NCI-H2107 treated with DMSO at 0.1 percent for 48 hours (cell line): ENCODE results near the gene SESN2.
A peak's percentile ranks its signal among the peaks of the same experiment; 100 is the strongest.

Source experiments
- DNase-seq: peaks from one replicate; lab custom pipeline; 2025; ENCODE audit not compliant: unreplicated experiment; lab: John Stamatoyannopoulos, UW

Gene SESN2, protein sequence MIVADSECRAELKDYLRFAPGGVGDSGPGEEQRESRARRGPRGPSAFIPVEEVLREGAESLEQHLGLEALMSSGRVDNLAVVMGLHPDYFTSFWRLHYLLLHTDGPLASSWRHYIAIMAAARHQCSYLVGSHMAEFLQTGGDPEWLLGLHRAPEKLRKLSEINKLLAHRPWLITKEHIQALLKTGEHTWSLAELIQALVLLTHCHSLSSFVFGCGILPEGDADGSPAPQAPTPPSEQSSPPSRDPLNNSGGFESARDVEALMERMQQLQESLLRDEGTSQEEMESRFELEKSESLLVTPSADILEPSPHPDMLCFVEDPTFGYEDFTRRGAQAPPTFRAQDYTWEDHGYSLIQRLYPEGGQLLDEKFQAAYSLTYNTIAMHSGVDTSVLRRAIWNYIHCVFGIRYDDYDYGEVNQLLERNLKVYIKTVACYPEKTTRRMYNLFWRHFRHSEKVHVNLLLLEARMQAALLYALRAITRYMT

DNA sequence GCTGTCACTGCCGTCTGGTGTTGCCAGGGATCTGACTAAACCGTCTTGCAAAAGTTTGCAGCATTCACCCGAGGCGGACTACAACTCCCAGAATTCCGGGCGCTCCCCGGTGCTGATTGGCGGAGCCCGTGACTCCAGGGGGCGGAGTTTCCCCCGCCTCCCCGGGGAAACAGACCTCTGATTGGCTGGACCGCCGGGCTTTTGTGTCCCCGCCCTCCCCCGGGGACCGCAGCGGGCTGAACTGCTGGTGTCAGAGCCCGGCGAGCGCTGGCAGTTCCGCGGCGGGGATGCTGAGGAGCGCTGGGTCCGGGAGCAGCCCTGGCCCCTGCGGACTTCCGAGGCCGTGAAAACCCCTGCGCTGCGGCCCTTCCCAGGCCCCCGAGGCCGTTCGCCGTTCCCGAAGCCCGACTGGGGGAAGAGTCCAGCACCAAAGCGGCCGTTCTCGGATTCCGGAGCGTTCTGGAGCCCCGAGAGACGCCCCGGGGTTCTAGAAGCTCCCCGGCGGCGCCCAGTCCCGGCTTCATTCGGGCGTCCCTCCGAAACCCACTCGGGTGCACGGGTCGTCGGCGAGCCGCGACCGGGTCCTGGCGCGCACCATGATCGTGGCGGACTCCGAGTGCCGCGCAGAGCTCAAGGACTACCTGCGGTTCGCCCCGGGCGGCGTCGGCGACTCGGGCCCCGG, at the start of gene SESN2:
TSS of gene SESN2 (plus strand) at position 267 of the 682 bp plus-strand sequence. CDS start at position 597, 330 bp downstream.
- peak; percentile 96 for DNase-seq

DNA sequence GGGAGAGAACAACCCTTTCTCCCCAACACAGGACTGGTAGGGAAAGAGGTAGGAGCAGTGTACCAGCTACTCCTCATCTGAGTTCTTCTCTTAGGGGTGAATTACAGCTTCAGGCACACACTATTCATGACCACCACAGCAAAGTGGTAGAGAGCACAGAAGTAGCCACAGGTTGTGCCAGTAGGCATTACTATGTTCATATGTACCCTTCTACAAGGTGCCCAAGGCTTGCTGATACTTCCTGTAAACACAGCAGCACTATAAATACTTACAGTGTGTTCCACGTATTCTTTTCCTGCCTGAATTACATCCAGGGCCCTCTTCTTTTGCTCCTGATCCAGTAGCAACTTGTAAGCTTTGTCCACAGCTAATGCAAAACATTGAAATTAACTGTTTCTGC, 49.6 kb upstream of the SESN2 start:
- no peak for DNase-seq

DNA sequence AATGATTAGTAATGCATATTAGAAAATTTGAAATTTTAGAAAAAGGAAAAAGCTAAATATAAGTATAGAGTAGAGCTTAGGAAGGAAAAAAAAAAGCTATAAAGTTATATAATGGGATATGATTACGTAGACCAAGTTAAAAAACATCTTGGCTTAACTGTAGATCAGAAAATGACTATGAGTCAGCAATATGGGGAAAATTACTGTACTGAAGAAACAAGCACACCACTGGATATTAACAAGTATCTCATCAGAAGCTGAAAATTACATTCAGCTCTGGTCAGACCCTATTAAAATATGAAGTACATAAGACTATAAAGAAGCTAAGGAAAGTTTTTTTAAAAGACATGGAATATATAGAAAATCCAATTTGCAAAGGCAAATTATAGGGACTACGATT, 46.0 kb upstream of the SESN2 start:
- no peak for DNase-seq

DNA sequence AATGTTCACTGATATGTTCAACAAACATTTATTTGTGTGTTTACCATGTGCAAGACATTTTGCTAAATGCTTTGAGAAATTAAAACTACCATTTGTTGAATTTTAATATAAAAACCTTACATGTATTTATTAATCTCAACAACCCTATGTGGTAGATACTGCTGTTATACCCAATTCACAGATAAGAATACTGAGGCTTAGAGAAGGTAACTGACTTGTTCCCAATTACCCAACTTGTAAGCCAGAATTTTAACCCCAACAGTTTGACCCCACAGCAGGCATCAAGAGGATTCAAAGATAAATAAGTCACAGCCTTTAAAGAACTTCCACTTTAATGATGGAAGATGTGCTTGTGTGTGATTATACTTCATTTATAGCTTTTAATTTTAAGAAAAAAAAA, 30.2 kb upstream of the SESN2 start:
- no peak for DNase-seq

DNA sequence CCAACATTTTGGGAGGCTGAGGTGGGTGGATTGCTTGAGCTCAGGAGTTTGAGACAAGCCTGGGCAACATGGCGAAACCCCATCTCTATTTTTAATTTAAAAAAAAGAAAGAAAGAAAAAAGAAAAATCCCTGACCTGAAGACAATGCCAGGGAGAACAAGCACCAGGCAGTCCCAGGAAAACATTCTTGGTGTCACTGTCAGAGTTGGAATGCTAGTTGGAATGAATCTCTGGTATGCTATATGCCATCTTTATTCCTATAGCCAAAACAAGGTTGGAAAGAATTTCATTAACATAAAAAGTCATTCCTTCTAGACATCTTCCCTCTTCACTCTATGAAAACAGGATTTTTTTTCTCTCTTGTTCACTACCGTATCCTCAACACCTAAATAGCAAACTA, 29.3 kb upstream of the SESN2 start:
- DNase-seq, result no peak

DNA sequence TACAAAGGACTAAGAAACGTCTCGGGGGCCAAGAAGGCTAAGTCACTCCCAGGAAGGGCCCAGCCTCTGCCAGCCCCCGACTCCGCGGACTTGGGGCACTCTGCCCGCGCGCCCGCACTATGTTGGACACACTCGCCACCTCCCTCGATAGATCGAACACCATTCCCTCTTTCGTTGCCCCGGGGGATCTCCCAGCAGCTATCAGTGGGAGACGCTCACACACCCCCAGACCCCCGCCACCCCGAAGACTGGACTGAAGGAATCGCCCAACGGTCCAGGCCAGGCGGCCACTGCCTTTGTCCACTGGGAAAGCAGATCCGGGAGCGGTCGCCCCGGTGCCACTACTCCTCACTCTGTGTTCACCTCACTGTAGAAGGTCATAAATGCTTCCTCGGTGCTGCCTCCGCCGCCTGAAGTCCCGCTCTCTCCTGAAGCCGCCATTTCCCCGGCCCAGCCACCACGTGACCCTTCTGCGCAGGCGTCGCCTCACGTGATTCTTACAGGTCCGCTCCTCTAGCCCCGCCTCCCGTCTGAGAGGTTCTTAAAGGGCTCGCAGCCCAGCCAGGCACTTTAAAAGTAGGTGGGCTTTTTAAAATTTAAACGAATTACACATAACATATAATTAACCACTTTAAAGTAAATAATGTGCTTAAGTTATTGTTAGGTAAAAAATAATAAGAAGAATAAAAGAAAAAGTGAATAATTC, 26.6 kb upstream of the SESN2 start, which contains the start of gene DNAJC8:
TSS of gene DNAJC8 (minus strand) at position 472 of the 706 bp plus-strand sequence. CDS start at position 441, 31 bp downstream.
- DNase-seq, result peak; percentile 74

DNA sequence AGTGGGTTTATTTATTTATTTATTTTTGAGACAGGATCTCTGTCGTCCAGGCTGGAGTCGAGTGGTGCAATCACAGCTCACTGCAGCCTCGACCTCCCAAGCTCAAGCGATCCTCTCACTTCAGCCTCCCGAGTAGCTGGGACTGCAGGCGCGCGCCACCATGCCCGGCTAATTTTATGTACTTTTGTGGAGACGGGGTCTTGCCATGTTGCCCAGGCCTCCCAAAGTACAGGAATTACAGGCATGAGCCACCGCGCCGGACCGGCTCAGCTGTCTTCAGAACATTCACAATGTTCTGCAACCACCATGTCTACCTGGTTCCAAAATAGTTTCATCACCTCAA, 26.1 kb upstream of the SESN2 start:
- DNase-seq, result no peak

DNA sequence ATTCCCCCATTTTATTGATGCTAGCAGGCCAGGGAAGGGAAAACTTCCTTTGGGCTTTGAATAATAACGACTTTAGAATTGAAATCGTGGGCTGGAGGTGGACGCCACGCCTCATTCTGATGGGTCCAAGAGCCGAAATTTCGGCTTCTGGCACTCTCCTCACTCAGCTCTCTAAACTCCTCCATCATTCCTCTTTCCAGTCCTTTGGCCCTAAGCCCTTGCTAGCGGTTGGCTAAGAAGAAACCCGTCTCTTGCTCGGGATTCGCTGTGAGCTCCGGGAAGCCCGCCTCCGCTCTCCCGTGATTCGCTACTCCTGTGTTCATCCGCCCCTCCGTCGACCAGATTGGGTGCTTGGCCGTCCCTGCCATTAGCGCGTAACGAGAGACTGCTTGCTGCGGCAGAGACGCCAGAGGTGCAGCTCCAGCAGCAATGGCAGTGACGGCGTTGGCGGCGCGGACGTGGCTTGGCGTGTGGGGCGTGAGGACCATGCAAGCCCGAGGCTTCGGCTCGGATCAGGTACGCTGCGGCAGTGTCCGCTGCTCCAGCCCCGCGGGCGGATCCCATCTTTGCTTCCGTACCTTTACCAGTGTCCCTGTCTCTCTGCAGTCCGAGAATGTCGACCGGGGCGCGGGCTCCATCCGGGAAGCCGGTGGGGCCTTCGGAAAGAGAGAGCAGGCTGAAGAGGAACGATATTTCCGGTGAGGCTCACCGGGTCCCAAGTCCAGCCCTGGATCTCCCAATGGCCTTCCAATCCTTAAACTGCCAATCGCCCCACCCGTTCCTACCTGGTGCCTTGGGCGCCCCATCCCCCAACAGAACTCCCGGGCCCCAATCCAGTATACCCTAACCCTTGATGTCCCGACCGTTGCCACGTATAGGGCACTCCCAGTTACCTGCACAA, 23.3 kb upstream of the SESN2 start, which contains the start of gene ATP5IF1:
TSS of gene ATP5IF1 (plus strand) at position 370 of the 901 bp plus-strand sequence. CDS start at position 430, 60 bp downstream.
- DNase-seq, result peak; percentile 99

DNA sequence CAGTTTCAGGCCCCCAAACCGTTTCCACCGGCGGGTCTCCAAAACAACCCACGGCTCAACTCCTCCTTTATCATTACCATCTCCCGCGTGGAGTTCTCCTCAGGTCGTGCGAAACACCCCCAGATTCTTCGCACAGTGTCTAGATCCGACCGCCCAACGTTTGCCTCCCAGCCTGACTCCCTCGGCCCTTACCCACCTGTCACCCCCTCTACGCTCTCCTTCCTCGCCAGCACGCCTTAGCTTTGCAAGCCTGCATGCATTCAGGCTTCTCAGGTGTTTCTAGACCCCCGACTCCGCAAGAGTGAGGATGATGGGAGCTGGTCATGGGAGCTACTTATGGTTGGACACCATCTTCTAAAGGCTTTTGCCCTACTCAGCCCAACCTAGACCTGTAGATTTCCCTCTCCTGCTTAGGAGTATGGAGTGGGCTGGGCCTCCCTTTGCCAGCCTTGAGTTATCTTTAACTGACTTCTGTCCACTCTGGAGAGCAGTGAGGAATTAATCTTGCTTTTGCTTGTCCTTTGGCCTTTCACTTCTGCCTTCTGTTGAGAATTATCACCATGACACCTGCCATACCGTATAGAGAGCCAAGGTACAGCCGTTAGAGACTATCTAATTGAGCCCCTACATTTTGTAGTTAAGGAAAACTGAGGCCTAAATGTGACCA, 22.5 kb upstream of the SESN2 start:
- no peak for DNase-seq

DNA sequence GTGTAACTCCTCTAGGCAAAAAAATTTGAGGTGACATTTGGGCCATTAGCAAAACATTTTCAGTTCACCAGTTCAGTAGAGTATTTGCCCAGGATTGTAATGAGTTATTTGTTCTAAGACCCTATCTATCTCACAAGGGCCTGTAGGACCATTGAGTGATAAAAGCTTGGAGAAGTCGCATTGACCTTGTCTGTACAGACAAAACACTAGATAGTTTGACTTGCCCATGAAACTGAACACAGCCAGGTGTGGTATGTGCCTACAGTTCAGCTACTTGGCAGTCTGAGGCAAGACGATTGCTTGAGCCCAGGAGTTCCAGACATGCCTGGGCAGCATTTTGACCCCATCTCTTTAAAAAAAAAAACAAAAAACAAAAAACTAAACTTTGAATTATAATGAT, 20.3 kb upstream of the SESN2 start:
- DNase-seq, result no peak

DNA sequence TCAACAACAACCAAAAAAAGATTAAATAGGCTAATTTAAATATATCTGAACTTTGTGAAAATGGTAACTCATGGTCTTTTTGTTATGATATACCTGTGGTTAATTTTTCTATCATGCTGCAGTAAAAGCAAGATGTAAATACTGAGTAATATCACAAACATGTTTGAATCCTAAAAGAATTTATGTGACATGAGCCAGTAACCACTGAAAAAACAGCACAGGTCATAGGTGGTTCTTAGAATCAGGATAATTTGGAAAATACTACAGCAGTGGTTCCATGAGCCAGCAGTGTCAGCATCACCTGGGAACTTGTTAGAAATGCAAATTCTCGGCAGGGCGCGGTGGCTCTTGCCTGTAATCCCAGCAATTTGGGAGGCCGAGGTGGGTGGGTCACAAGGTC, 19.3 kb upstream of the SESN2 start:
- no peak for DNase-seq

DNA sequence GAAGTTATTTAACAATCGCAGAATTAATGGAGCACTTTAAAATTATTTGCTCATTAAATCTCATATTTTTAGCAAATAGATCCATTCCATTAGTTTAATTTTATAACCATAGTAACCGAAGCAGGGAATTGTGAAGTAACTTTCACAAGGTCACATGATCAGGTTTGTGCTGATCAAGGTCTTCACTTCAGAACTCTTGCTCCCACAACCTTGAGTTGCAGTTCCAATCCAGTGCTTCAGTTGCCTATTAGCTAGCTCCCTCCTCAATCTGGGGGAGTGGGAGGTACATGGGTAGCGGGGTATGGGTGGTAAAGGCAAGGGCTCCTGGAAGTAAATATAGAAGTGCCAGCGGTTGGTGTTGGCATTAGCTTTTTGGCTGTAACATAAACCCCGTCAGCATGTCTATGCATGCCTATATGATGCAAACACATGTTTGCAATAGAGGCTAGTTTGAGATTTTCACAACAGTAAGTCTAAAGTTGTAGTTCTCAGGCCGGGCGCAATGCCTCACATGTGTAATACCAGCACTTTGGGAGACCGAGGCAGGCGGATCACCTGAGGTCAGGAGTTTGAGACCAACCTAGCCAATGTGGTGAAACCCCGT, 17.6 kb upstream of the SESN2 start:
- DNase-seq, result no peak

DNA sequence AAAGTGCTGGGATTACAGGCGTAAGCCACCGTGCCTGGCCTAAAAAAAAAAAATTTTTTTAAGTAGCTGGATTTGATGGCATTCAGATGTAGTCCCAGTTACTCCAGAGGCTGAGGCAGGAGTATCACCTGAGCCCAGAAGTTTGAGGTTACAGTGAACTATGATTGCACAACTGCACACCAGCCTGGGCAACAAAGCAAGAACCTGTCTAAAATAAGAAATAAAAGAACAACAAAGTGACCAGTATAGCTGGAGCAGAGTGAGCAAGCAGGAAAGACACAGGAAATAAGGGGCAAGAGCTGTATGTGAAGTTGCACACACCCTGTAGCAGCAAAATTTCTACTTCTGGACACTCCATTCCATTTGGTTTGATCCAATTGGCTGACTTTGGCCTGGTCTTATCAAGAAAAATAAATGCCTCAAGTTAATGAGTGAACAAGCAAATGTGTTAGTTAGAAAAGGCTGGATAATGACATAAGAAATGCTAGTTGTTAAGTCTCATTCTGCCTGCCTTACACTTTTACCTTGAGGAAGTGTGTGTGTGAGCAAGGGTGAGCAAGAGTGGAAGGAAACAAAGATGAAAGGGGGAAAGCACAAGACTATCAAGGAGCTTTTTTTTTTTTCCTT, 15.5 kb upstream of the SESN2 start:
- no peak for DNase-seq

DNA sequence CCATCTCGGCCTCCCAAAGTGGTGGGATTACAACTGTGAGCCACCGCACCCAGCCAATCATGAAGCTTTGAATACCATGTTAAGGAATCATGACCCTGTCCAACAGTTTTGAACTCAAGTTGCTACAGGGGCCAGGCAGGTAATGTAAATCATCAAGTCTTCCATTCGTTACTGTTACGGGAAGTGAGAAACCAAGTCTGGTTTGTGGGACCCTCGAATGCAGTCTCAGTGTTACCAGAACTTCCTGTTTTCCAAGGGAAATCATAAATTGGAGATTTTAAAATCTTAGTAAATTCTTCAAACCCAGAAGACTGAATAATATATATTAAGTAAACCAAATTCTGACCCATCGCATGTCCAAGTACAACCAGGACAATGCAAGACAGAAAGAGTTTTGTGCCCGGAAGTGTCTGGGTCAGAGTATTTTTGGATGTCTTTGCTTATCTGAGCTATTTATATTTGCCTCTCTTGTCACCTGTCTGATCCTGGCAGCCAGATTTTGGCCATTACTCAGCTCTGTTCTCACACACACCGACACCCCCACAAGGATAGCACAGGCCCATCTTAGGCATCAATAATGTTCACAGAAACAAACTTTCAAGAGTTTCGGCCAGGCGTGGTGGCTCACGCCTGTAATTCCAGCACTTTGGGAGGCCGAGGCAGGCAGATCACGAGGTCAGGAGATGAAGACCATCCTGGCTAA, 14.6 kb upstream of the SESN2 start:
- no peak for DNase-seq

DNA sequence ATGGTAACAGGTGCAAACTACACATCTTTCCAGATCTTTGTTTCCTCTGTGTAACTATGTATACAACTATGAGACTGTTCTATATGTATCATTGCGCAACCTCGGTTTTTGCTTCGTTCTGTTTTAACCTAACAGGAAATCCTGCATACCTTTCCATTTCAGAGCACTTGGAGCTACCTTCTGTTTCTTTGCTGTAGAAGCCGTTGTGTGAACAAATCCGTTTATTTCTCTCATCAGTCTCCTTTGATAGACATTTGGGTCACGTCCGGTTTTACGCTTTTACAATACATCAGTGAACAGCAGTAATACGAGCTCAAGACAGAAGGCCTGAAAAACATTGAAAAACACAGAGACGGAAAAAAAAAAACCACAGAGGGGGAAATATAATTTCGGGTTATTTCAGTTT, 12.9 kb upstream of the SESN2 start:
- no peak for DNase-seq

DNA sequence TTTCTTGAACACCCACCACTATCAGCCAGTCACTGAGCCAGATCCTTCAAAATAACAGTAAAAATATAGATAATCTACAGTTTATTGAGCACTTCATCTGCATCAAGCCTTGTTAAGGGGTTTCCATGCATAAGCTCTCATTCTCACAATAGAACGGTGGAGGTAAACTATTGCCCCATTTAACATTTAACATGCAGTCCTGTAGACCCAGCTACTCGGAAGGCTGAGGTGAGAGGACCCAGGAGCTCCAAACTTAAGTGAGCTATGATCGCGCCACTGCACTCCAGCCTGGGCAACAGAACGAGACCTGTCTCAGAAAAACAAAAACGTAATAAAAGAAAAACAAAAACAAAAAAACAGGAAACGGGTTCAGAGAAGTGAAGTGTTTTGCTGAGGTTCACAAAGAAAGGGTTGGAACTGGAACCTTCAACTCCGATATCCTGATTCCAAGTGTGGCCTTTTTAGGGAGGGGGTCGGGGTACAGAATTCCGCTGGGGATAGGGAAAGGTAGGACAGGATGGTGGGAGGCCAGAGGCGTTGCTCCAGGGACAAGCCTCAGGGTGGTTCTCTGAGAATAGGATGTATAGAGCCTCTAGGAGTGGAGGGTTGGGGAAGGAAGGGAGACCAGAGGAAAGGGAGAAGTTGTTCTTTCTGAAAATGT, 11.6 kb upstream of the SESN2 start:
- DNase-seq, result no peak

DNA sequence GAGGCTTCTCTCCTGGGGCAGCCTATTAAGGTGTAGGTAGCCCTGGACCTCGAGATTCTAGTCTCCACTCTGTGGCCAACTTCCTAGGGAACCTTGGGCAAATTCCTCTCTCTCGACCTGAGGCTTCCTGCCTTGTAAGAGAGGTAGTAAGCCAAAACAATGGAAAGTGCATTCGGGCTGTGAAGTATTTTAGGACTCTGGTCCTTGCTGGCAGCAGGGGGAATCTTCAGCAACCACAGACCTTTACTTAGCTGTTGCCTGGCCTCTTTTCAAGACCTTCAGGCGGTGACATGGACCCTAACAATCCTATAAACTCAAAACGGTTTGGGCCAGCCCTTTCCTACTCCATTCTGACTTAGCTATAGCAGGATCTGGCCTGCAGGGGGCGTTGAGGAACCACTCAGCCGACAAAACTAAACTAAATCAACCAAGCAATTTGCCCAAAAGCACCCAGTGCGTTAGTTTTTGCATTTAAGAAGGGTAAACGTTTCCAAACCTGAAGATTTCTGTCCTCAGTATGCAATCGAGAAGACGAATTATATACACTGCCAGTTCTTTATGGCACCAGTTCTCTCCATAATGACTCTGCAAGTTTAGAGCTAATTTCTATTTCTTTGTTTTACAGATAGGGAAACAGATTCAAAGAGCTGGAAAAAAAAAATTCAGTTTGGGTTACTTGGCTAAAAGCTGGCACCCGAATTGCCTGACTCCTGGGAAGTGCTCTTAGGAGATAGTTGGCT, 10.9 kb upstream of the SESN2 start:
- DNase-seq, result peak; percentile 89
